HepG2 (cell line): ENCODE results near the gene ZC3H12A. TPM values are rescaled to one million over a fixed set of nuclear protein-coding genes. Genes with fewer than 3 reads are reported as not detected.

Experiments used
- ATAC-seq: fragments of 200-7000 bp; cut with Tn5 transposase; 3 replicates; pipeline ENCODE4 v1.9.1; 2020; ENCODE audit warnings: mild to moderate bottlenecking, moderate library complexity
- BruUV-seq: library from RNA; stranded (reverse); fragments of 400-500 nt; replicated peaks from 2 replicates; lab custom pipeline; 2021; lab: Mats Ljungman, UMichigan
- CTCF ChIA-PET: fragments of 300-600 bp; formaldehyde crosslinking; extraction: SDS; loops from one replicate; lab custom pipeline; 2021; ENCODE audit warnings: low total read pairs, inconsistent platforms, low intra/inter-chr PET ratio; lab: Yijun Ruan, JAX
- POLR2A ChIA-PET: fragments of 350-600 bp; sonication (Branson Sonifier 250); formaldehyde crosslinking; loops from one replicate; lab custom pipeline; 2020; ENCODE audit warnings: antibody characterized with exemption, inconsistent platforms; lab: Yijun Ruan, JAX
- DNase-seq: peaks from one replicate; pipeline ENCODE4 v3.0.0-alpha.2; 2015; ENCODE audit warnings: low spot score
- FAIRE-seq: peaks from 3 replicates; lab custom pipeline; 2011; peaks lifted over from hg19 to GRCh38; lab: Jason Lieb, UNC
- H2AFZ ChIP-seq: one replicate; pipeline ENCODE4 v1.6.1; 2011; ENCODE audit warnings: low read length, inconsistent platforms
- H3K27ac ChIP-seq: fragments of 300-600 bp; 3 replicates; pipeline ENCODE4 v1.8.0; 2011; ENCODE audit warnings: mixed run types, mild to moderate bottlenecking, mixed read lengths, low read length, inconsistent platforms; ENCODE audit not compliant: insufficient read depth; ENCODE audit errors: extremely low read length
- H3K27me3 ChIP-seq, 2 experiments: fragments of 200-600 bp in 1 of 2; 2 replicates in 1 of 2; 3 replicates in 1 of 2; pipeline versions ENCODE4 v1.6.0 to v1.8.0; 2011; ENCODE audit warnings: low read length in 2 of 2, mild to moderate bottlenecking in 2 of 2, moderate library complexity in 2 of 2, inconsistent platforms in 1 of 2; ENCODE audit not compliant: insufficient read depth in 2 of 2, control insufficient read depth in 1 of 2
- H3K36me3 ChIP-seq, 2 experiments: fragments of 200-600 bp in 1 of 2; replicated peaks in 1 of 2; 2 replicates in 1 of 2; 3 replicates in 1 of 2; pipeline versions ENCODE4 v1.5.1 to v1.8.0; 2011; ENCODE audit warnings: low read length in 2 of 2, inconsistent platforms in 1 of 2; ENCODE audit not compliant: insufficient read depth in 2 of 2, control insufficient read depth in 1 of 2
- H3K4me1 ChIP-seq: 2 replicates; pipeline ENCODE4 v1.5.1; 2012; ENCODE audit warnings: low read length, inconsistent platforms; ENCODE audit not compliant: insufficient read depth
- H3K4me2 ChIP-seq: 2 replicates; pipeline ENCODE4 v1.6.0; 2011; ENCODE audit warnings: low read depth, low read length, inconsistent platforms
- H3K4me3 ChIP-seq, 3 experiments: fragments of 200-600 bp in 1 of 3; sonication (generic), shearing (Covaris generic) in 1 of 3; replicated peaks in 1 of 3; 2 replicates each; pipeline ENCODE4 v1.5.1; 2011 to 2016; ENCODE audit warnings: low read length in 3 of 3, inconsistent platforms in 2 of 3, low read depth in 2 of 3, mild to moderate bottlenecking in 2 of 3, control low read depth in 1 of 3, mixed read lengths in 1 of 3; ENCODE audit not compliant: insufficient read depth in 1 of 3
- H3K79me2 ChIP-seq: one replicate; pipeline ENCODE4 v1.6.1; 2011; ENCODE audit warnings: low read length, inconsistent platforms; ENCODE audit not compliant: insufficient read depth
- H3K9ac ChIP-seq: 2 replicates; pipeline ENCODE4 v1.6.0; 2011; ENCODE audit warnings: mild to moderate bottlenecking, low read depth, low read length, inconsistent platforms; ENCODE audit not compliant: insufficient read depth
- H3K9me3 ChIP-seq: 2 replicates; pipeline ENCODE4 v1.5.1; 2012; ENCODE audit warnings: mild to moderate bottlenecking, low read length
- H4K20me1 ChIP-seq: 2 replicates; pipeline ENCODE4 v1.6.0; 2011; ENCODE audit warnings: inconsistent platforms, mild to moderate bottlenecking, low read length, moderate library complexity; ENCODE audit not compliant: insufficient read depth
- GLI4 ChIP-seq: sonication (generic); formaldehyde crosslinking; IDR thresholded peaks from 2 replicates; pipeline ENCODE4 v1.5.1; 2020; ENCODE audit warnings: missing genetic modification reagents, mild to moderate bottlenecking, moderate library complexity, borderline replicate concordance
- LCORL ChIP-seq, 2 experiments: fragments of 450-650 bp in 1 of 2; sonication (generic) in 1 of 2; formaldehyde crosslinking in 1 of 2; IDR thresholded peaks; 2 replicates each; pipeline versions ENCODE4 v1.5.0 to v1.6.1; 2017 to 2020; ENCODE audit warnings: antibody characterized with exemption in 1 of 2, missing genetic modification reagents in 1 of 2
- NFKBIZ ChIP-seq: IDR thresholded peaks from 2 replicates; pipeline ENCODE4 v1.6.1; 2018; ENCODE audit warnings: missing genetic modification reagents, missing compliant biosample characterization
- NR2F6 ChIP-seq, 2 experiments: IDR thresholded peaks; 2 replicates each; pipeline ENCODE4 v1.6.1; 2016; ENCODE audit warnings: antibody characterized with exemption in 1 of 2, mild to moderate bottlenecking in 1 of 2
- PCBP2 ChIP-seq: fragments of 200-400 bp; formaldehyde crosslinking; optimal IDR thresholded peaks from 2 replicates; pipeline ENCODE3; 2018; ENCODE audit warnings: low read length, low read depth; ENCODE audit not compliant: poor library complexity, severe bottlenecking
- RBAK ChIP-seq: sonication (generic); formaldehyde crosslinking; IDR thresholded peaks from 2 replicates; pipeline ENCODE4 v1.5.1; 2020; ENCODE audit warnings: mild to moderate bottlenecking, missing genetic modification reagents
- RELA ChIP-seq: sonication (generic); formaldehyde crosslinking; IDR thresholded peaks from 2 replicates; pipeline ENCODE4 v1.4.0; 2020; ENCODE audit warnings: missing genetic modification reagents
- YEATS4 ChIP-seq: sonication (generic); formaldehyde crosslinking; IDR thresholded peaks from 2 replicates; pipeline ENCODE4 v1.4.0; 2020; ENCODE audit warnings: missing genetic modification reagents, borderline replicate concordance
- ZKSCAN1 ChIP-seq: fragments of 150-350 bp; IDR thresholded peaks from 2 replicates; pipeline ENCODE4 v1.6.1; 2014; ENCODE audit warnings: low read length
- ZNF432 ChIP-seq: sonication (generic); formaldehyde crosslinking; IDR thresholded peaks from 2 replicates; pipeline ENCODE4 v1.5.0; 2020; ENCODE audit warnings: missing genetic modification reagents, mild to moderate bottlenecking, borderline replicate concordance
- ZNF501 ChIP-seq: sonication (generic); formaldehyde crosslinking; IDR thresholded peaks from 2 replicates; pipeline ENCODE4 v1.5.1; 2020; ENCODE audit warnings: mild to moderate bottlenecking, moderate library complexity, missing genetic modification reagents
- ZNF556 ChIP-seq: sonication (generic); formaldehyde crosslinking; IDR thresholded peaks from 2 replicates; pipeline ENCODE4 v1.4.0; 2020; ENCODE audit warnings: mild to moderate bottlenecking, missing genetic modification reagents, borderline replicate concordance
- ZNF782 ChIP-seq: sonication (generic); formaldehyde crosslinking; IDR thresholded peaks from 2 replicates; pipeline ENCODE4 v1.4.0; 2020; ENCODE audit warnings: missing genetic modification reagents, mild to moderate bottlenecking, borderline replicate concordance
- WGBS: methylation state at CpG from one replicate; pipeline ENCODE4 v1.1.6; 2017; ENCODE audit warnings: low lambda C conversion rate; 5-methylcytosine and 5-hydroxymethylcytosine counted together
- in situ Hi-C: cut with HindIII; loops from 2 replicates; pipeline ENCODE4 v1.10.0; 2017; ENCODE audit warnings: low pct_unique_long_range_greater_than_20kb; ENCODE audit not compliant: extremely low pct_ligation_motif_present
- intact Hi-C: fragments of 100-400 bp; cut with micrococcal nuclease; formaldehyde crosslinking; loops from one replicate; pipeline ENCODE4 v1.10.0; 2022; ENCODE audit not compliant: unreplicated experiment
- polyA plus RNA-seq, 8 experiments: library from polyadenylated mRNA; depleted of rRNA in 3 of 8; stranded (reverse) in 7 of 8; unstranded in 1 of 8; fragments of >200 nt; fragmentation: Illumina TruSeq in 4 of 8; extraction: Trizol in 4 of 8; gene quantifications; 2 replicates each; pipeline versions ENCODE4 v1.2.1 to v1.2.3, GENCODE V29; 2011 to 2016; ENCODE audit warnings: low read depth in 4 of 8, missing spikeins in 1 of 8, mixed read lengths in 1 of 8; ENCODE audit not compliant: insufficient read depth in 1 of 8
- total RNA-seq, 5 experiments: library from RNA; depleted of rRNA; stranded (reverse); fragments of >200 nt; fragmentation: Illumina TruSeq; extraction: Trizol; gene quantifications; 2 replicates each; pipeline ENCODE4 v1.2.3, GENCODE V29; 2016; ENCODE audit warnings: low read depth in 1 of 5
- TF ChIP-seq, protein P1 (sequence below): sonication (generic); formaldehyde crosslinking; IDR thresholded peaks from 2 replicates; pipeline ENCODE4 v1.5.1; 2020; ENCODE audit warnings: mild to moderate bottlenecking, missing genetic modification reagents, moderate library complexity
- TF ChIP-seq, protein P2 (sequence below): sonication (generic); formaldehyde crosslinking; IDR thresholded peaks from 2 replicates; pipeline ENCODE4 v1.4.0; 2020; ENCODE audit warnings: missing genetic modification reagents
- TF ChIP-seq, protein P3 (sequence below): sonication (generic); formaldehyde crosslinking; IDR thresholded peaks from 2 replicates; pipeline ENCODE4 v1.4.0; 2020; ENCODE audit warnings: missing genetic modification reagents
- TF ChIP-seq, protein P4 (sequence below): sonication (generic); formaldehyde crosslinking; IDR thresholded peaks from 2 replicates; pipeline ENCODE4 v1.4.0; 2020; ENCODE audit warnings: missing genetic modification reagents

The ZC3H12A gene
- total and polyA plus RNA-seq, 2 of the 13 experiments (the other 11 are each of a cell fraction or from before 2014, with no cell fraction given), result 6.8 to 13.3 TPM

DNA sequence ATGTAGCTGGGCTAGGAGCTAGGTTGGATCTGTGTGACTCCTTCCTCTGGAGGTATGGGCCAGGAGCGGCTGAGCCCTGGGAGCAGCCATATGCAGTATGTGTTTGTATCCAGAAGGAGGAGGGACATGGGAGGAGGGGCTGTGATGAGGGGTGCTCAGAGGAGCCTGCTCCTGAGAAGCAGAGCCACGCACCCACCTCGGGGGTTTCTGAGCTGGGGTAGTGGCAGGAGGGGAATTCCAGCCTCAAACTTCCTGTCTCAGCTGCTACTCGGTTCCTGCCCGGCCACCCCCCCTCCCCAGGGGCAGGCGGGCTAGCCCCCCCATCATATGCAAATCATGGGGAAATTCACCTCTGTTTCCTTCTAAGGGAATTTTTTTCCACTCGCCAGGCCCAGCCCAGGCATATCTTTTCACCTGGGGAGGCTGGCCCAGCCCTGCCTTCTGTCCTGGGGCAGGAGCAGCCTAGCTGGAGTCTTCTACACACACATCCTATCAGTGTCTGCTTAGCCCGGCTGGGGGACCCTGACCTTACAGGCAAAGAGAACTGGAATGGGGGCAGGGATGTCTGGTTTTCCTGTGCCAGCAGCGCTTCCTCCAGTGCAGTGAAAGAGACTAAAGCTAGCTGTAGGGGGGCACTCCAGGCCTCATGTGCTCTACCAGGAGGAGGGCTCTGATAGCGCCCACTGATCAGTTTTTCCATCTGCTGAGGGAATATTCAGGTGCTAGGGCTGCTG, 3.0 kb downstream of the ZC3H12A start:
- peak; percentile 12 for ATAC-seq
- TF ChIP-seq LCORL (IDR thresholded peaks at IDR 0.05), result no peak
- peak; percentile 66; the same call in 1 of the 2 replicates for TF ChIP-seq LCORL (CRISPR knock-in tag; IDR thresholded peaks at IDR 0.05)
- TF ChIP-seq, protein P1, sequence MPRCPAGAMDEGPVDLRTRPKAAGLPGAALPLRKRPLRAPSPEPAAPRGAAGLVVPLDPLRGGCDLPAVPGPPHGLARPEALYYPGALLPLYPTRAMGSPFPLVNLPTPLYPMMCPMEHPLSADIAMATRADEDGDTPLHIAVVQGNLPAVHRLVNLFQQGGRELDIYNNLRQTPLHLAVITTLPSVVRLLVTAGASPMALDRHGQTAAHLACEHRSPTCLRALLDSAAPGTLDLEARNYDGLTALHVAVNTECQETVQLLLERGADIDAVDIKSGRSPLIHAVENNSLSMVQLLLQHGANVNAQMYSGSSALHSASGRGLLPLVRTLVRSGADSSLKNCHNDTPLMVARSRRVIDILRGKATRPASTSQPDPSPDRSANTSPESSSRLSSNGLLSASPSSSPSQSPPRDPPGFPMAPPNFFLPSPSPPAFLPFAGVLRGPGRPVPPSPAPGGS (CRISPR knock-in tag), result 0 out of 2 replicates have a peak, but pooled peaks have one; percentile 7
- TF ChIP-seq, protein P2, sequence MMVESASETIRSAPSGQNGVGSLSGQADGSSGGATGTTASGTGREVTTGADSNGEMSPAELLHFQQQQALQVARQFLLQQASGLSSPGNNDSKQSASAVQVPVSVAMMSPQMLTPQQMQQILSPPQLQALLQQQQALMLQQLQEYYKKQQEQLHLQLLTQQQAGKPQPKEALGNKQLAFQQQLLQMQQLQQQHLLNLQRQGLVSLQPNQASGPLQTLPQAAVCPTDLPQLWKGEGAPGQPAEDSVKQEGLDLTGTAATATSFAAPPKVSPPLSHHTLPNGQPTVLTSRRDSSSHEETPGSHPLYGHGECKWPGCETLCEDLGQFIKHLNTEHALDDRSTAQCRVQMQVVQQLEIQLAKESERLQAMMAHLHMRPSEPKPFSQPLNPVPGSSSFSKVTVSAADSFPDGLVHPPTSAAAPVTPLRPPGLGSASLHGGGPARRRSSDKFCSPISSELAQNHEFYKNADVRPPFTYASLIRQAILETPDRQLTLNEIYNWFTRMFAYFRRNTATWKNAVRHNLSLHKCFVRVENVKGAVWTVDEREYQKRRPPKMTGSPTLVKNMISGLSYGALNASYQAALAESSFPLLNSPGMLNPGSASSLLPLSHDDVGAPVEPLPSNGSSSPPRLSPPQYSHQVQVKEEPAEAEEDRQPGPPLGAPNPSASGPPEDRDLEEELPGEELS (CRISPR knock-in tag), result no peak
- no peak for TF ChIP-seq RBAK
- TF ChIP-seq PCBP2, result no peak
- no peak for TF ChIP-seq YEATS4
- peak; percentile 6; the same call in 1 of the 2 replicates for TF ChIP-seq GLI4
- 0 out of 2 replicates have a peak, but pooled peaks have one; percentile 83 for TF ChIP-seq RELA (CRISPR knock-in tag)
- TF ChIP-seq, protein P3, sequence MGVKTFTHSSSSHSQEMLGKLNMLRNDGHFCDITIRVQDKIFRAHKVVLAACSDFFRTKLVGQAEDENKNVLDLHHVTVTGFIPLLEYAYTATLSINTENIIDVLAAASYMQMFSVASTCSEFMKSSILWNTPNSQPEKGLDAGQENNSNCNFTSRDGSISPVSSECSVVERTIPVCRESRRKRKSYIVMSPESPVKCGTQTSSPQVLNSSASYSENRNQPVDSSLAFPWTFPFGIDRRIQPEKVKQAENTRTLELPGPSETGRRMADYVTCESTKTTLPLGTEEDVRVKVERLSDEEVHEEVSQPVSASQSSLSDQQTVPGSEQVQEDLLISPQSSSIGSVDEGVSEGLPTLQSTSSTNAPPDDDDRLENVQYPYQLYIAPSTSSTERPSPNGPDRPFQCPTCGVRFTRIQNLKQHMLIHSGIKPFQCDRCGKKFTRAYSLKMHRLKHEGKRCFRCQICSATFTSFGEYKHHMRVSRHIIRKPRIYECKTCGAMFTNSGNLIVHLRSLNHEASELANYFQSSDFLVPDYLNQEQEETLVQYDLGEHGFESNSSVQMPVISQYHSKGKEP (CRISPR knock-in tag), result no peak
- no peak for TF ChIP-seq NR2F6 (IDR thresholded peaks at IDR 0.05)
- 0 out of 2 replicates have a peak, but pooled peaks have one; percentile 10 for TF ChIP-seq NR2F6 (CRISPR knock-in tag; IDR thresholded peaks at IDR 0.05)
- TF ChIP-seq ZKSCAN1, result no peak
- TF ChIP-seq, protein P4, sequence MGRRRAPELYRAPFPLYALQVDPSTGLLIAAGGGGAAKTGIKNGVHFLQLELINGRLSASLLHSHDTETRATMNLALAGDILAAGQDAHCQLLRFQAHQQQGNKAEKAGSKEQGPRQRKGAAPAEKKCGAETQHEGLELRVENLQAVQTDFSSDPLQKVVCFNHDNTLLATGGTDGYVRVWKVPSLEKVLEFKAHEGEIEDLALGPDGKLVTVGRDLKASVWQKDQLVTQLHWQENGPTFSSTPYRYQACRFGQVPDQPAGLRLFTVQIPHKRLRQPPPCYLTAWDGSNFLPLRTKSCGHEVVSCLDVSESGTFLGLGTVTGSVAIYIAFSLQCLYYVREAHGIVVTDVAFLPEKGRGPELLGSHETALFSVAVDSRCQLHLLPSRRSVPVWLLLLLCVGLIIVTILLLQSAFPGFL, result no peak
- 0 out of 2 replicates have a peak, but pooled peaks have one; percentile 51 for TF ChIP-seq NFKBIZ (CRISPR knock-in tag)
- no peak for TF ChIP-seq ZNF782
- no peak for TF ChIP-seq ZNF432 (CRISPR knock-in tag)
- TF ChIP-seq ZNF556 (CRISPR knock-in tag), result no peak
- no peak for TF ChIP-seq ZNF501 (CRISPR knock-in tag)

More for the DNA sequence above, 3.0 kb downstream of the ZC3H12A start:
- Histone ChIP-seq H2AFZ (no peak overlapping the region), H3K79me2 (peaks cover 42% of the 10 kb centered on the region), H3K9ac (peak overlapping the region; percentile 83), H3K36me3 (peaks cover 10 to 21% of the 10 kb centered on the region in 2 experiments), H3K4me3 (peak overlapping the region; percentile 65 to 85 (median 80)), H3K27me3 (no peaks in the 10 kb centered on the region; a peak in 1 of 5 replicates), H3K9me3 (no peaks in the 10 kb centered on the region), H3K27ac (peak overlapping the region; percentile 64), H3K4me1 (peaks cover 69% of the 10 kb centered on the region), H4K20me1 (peaks cover 17% of the 10 kb centered on the region; the same call in 1 of the 2 replicates), H3K4me2 (peak overlapping the region; percentile 96)
- 3% methylated on average over 4 of the region's 10 CpGs for WGBS
- no peak for FAIRE-seq
- intact Hi-C loops (loop anchor here (10.0 kb wide), 1 partner anchor 217 kb away; the partner anchor contains the start of gene CDCA8), in situ Hi-C loops (no loop called here)
- DNase-seq, result peak; percentile 31
- no TSS peak for BruUV-seq
- CTCF ChIA-PET, result no interaction called here
- POLR2A ChIA-PET, result interaction anchor here (1.0 to 6.1 kb wide), 6 partner anchors 9 to 382 kb away, joined by 3 to 57 read pairs (median 6); partner anchors contain the start of genes MEAF6 and MTF1
